Stimulated activated effector memory CD8-positive, alpha-beta T cell treated with anti-CD3 and anti-CD28 coated beads, Interleukin-12 subunit alpha, Interleukin-12 subunit beta, amount 100 ng/mL, for 72 hours (primary cell): ENCODE results near the gene SLC5A10.

Experiments
- ATAC-seq: fragments of 150-1000 bp; cut with Tn5 transposase; 2 replicates; pipeline ENCODE4 v1.10.0; 2021
- DNase-seq, 2 donors: peaks; one replicate each; pipeline ENCODE4 v3.0.0; 2021 to 2022; ENCODE audit warnings: low spot score in 2 of 2
- H3K27ac Mint-ChIP-seq: one replicate; pipeline ENCODE4 v1.8.0; 2022; ENCODE audit warnings: mild to moderate bottlenecking, mixed read lengths
- H3K36me3 Mint-ChIP-seq: one replicate; pipeline ENCODE4 v1.8.0; 2022; ENCODE audit warnings: mild to moderate bottlenecking, mixed read lengths
- H3K4me1 Mint-ChIP-seq: one replicate; pipeline ENCODE4 v1.8.0; 2022; ENCODE audit warnings: mixed read lengths
- H3K4me3 Mint-ChIP-seq: one replicate; pipeline ENCODE4 v1.8.0; 2022; ENCODE audit warnings: mild to moderate bottlenecking, mixed read lengths
- H3K9me3 Mint-ChIP-seq: one replicate; pipeline ENCODE4 v1.8.0; 2022; ENCODE audit warnings: mixed read lengths

SLC5A10 gene

DNA sequence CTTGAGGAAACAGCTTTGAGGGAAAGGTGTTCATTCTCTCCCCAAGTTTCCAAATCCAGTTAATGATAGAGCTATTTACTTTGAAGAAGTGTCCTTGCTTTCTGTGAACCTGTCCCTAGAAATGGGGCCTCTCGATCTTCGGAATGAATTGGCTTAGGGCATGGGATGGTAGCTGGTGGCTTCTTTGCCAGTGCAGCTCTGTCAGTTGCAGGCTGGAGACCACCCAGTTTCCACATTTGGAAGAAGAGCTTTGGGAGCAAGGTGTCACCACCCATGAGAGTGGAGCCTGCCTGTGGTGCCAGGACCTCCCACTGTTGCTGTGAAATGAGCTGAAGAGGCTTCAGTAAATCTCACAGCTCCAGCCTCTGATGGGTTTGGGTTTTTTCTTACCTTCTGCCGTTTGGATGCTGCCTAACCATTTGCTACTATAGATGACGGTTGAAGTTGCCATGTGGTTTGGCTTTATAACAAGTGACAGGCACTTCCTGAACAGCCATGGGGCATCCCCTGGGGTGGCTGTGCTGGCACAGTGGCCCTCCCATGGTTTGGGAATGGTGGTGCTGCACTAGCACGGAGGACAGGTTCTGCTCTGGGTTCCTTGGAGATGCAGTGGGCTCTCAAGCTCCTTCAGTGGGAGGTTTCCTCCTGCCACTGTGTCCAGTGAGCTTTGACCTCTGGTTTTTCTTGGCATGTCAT is 19.5 kb upstream of the SLC5A10 start:
- peak overlapping the region; percentile 45 for H3K27ac Mint-ChIP-seq
- ATAC-seq: peak; percentile 71
- DNase-seq: no peak
- peaks cover 20% of the 10 kb centered on the region for H3K4me1 Mint-ChIP-seq
- H3K36me3 Mint-ChIP-seq: peaks cover 52% of the 10 kb centered on the region
- H3K4me3 Mint-ChIP-seq: no peak overlapping the region
- H3K9me3 Mint-ChIP-seq: no peaks in the 10 kb centered on the region

DNA sequence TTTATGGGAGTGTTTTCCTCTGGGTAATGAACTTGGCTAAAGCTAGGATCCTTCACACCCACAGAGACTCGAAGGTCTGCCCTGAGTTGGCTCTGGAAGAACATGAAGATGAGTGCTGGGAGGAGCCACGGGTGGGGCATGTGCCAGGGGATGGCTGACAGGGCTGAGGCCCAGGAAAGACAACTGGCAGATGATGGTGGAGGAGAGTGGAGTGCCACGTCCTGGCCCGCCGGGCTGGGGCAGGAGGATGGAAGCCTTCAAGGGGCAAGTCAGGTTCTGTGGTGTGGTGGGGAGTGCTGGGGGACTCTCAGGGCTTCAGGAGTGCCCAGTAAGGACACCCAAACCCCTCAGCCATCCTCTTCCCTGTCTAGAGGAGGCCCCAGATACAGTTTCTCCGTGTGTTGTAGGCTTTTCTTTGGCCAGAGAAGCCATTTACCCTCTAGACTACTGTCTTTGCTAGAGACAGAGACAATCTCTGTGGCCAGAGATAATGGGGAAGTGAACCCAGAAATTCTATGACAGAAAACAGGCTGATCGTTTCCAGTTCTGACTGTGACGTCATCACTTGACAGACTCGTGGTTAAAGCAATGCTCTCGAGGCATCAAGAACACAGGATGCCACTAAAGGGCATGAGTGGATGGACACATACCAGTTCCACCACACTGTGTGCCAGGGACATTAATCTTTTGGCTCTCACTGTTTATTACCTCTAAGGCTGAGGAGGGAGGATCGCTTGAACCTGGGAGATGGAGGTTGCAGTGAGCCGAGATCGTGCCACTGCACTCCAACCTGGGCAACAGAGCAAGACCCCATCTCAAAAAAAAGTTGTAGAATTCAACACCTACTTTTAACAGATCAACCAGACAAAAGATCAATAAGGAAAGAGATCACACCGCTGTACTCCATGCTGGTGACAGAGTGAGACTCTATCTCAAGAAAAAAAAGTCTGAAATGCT is 18.6 kb upstream of the SLC5A10 start:
- Mint-ChIP-seq H3K27ac (peak overlapping the region; percentile 45), H3K4me1 (peaks cover 20% of the 10 kb centered on the region), H3K9me3 (no peaks in the 10 kb centered on the region), H3K4me3 (no peak overlapping the region), H3K36me3 (peaks cover 45% of the 10 kb centered on the region)
- ATAC-seq (peak; percentile 49), DNase-seq (no peak)

DNA sequence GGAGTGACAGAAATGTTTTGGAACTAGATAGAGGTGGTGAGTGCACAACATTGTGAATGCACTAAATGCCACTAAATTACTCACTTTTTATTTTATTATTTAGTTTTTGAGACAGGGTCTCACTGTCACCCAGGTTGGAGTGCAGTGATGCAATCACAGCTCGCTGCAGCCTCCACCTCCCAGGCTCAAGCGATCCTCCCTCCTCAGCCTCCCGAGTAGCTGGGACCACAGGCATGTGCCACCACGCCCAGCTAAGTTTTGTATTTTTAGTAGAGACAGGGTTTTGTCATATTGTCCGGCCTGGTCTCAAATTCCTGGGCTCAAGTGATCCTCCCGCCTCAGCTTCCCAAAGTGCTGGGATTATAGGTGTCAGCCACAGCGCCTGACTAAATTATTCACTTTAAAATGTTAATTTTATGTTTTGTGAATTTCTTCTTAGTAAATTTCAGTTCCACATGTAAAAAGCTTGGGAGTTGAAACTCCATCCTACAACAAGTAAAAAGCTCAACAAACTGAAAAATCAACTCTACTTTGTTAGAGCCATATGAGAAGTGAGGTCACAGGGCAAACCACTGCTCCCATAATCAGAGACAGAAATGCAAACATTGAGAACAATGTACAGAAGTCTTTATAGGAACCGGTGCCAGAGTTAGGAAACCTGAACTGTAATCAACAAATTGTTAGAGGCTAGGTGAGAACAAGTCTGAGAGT is 13.8 kb upstream of the SLC5A10 start:
- Mint-ChIP-seq H3K4me1 (peaks cover 8% of the 10 kb centered on the region), H3K4me3 (no peak overlapping the region), H3K27ac (no peak overlapping the region), H3K36me3 (no peaks in the 10 kb centered on the region), H3K9me3 (no peaks in the 10 kb centered on the region)
- no peak for ATAC-seq
- no peak for DNase-seq

DNA sequence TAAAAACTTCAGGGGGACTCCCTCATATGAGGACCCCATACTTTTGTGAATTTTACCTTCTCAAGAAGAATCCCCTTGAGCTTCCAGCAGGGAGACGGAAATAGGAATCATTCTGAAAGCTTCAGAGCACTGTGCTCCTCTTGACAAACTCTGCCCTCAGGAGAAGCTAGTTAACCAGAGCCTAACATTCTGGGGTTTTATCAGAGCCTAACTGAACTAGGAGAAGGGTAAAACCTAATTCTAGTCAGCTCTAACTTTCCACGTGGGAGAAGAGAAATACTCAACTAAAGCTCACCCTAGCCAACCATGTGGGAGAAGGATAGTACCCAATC is 13.3 kb upstream of the SLC5A10 start:
- DNase-seq (no peak), ATAC-seq (no peak)
- no peaks in the 10 kb centered on the region for H3K9me3 Mint-ChIP-seq
- H3K36me3 Mint-ChIP-seq: no peaks in the 10 kb centered on the region
- H3K4me1 Mint-ChIP-seq: peaks cover 3% of the 10 kb centered on the region
- no peak overlapping the region for H3K27ac Mint-ChIP-seq
- H3K4me3 Mint-ChIP-seq: no peak overlapping the region

DNA sequence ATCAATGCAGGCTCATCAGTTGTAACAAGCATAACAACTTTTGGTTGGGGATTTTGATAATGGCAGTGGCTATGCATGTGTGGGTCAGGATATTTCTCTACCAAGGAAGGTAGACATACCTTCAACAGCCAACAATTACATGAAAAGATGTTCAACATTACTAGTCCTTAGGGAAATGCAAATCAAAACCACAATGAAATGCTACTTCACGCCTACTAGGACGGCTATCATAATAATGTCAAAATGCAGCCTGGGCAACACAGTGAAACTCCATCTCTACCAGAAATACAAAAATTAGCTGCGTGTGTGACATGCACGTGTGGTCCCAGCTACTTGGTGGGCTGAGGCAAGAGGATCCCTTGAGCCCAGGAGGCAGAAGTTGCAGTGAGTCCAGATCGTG is 7.3 kb upstream of the SLC5A10 start:
- ATAC-seq: no peak
- Mint-ChIP-seq H3K9me3 (no peaks in the 10 kb centered on the region), H3K27ac (no peak overlapping the region)

DNA sequence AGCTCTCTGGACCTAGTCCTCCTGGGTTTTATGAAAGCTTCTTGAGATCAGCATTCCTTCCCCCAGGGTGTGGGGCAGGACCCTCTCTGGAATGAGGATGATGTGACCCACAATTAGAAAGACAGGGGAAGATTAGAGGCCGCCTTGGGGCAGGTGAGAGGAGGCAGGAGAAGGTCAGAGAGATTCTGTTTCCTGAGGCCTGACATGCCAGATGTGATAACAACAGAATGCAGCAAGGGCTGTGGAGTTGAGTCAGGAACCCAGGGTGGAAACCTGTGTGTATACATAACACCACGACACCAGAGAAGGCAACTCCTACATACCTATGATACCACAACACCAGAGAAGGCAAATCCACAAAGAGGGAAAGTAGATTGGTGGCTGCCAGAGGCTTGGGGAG is 5.4 kb upstream of the SLC5A10 start:
- DNase-seq (no peak), ATAC-seq (no peak)

More for the DNA sequence above, 7.3 kb upstream of the SLC5A10 start:
- Mint-ChIP-seq H3K4me1 (no peaks in the 10 kb centered on the region), H3K36me3 (no peaks in the 10 kb centered on the region), H3K4me3 (no peak overlapping the region)
- DNase-seq: no peak

DNA sequence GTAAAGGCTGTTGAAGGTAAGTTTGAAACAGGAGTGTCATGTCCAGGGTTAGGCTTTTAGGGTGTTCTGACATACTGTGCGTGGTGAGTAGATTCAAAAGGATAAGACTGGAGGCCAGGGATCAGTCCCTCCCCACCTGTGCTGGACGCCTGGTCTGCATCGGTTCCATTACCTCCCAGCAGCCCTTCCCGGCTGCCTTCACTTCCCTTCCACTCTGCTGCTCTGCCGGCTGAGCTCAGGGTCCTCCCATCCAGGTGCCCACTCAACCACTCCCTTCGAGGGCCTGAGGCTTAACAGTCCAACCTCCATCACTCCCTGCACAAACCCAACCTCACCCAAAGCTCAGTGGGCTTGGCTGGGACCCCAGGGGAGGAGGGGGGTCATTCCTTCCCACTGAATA is 4.1 kb upstream of the SLC5A10 start:
- no peaks in the 10 kb centered on the region for H3K4me1 Mint-ChIP-seq
- no peaks in the 10 kb centered on the region for H3K36me3 Mint-ChIP-seq
- H3K4me3 Mint-ChIP-seq: no peak overlapping the region
- no peak for ATAC-seq
- no peak overlapping the region for H3K27ac Mint-ChIP-seq
- no peak for DNase-seq
- no peaks in the 10 kb centered on the region for H3K9me3 Mint-ChIP-seq

More for the DNA sequence above, 5.4 kb upstream of the SLC5A10 start:
- no peaks in the 10 kb centered on the region for H3K36me3 Mint-ChIP-seq
- no peak overlapping the region for H3K27ac Mint-ChIP-seq
- H3K9me3 Mint-ChIP-seq: no peaks in the 10 kb centered on the region
- H3K4me3 Mint-ChIP-seq: no peak overlapping the region
- no peaks in the 10 kb centered on the region for H3K4me1 Mint-ChIP-seq

DNA sequence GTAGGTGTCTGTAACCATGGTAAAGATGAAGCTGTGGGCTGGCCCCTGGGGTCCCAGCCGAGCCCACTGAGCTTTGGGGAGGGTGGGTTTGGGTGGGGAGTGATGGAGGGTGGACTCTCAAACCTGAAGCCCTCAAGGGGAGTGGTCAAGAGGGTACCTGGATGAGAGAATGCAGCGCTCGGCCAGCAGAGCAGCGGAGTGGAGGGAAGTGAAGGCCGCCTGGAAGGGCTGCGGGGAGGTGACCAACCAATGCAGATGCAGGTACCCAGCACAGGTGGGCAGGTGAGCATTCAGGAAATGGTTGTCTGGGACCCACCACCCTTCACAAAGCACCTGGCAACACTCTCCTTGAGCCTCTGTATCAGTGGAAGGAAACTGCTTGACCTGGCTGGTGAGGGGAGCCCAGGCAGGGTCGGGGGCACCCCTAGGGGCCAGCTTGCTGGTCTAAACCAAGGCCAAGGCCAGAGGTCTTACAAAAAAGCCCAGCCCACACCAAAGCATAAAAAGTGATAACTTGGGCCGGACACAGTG is 3.4 kb upstream of the SLC5A10 start:
- no peaks in the 10 kb centered on the region for H3K36me3 Mint-ChIP-seq
- H3K27ac Mint-ChIP-seq: no peak overlapping the region
- no peak for DNase-seq
- no peaks in the 10 kb centered on the region for H3K4me1 Mint-ChIP-seq
- ATAC-seq: no peak
- H3K4me3 Mint-ChIP-seq: no peak overlapping the region
- no peaks in the 10 kb centered on the region for H3K9me3 Mint-ChIP-seq

DNA sequence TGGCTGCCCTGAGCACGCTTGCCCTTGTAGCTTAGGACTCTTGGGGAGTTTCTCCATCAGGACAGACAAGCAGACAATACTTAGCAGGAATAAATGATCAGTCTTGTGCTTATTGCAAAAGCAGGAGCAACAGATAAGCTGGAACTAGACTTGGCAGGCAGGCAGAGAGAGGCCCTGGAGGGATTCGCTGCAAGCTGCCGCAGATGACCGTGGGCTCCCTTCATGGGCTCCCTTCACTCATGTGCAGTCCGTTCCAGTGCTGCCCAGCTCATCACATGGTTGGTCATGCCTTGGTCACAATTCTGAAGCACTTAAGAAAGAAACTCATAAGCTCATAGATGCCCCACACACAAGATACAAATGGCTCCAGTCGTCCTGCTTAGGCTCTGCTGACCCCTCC is 2.4 kb upstream of the SLC5A10 start:
- ATAC-seq (no peak), DNase-seq (no peak)
- Mint-ChIP-seq H3K4me3 (no peak overlapping the region), H3K36me3 (no peaks in the 10 kb centered on the region), H3K27ac (no peak overlapping the region), H3K9me3 (no peaks in the 10 kb centered on the region), H3K4me1 (peaks cover 8% of the 10 kb centered on the region)

DNA sequence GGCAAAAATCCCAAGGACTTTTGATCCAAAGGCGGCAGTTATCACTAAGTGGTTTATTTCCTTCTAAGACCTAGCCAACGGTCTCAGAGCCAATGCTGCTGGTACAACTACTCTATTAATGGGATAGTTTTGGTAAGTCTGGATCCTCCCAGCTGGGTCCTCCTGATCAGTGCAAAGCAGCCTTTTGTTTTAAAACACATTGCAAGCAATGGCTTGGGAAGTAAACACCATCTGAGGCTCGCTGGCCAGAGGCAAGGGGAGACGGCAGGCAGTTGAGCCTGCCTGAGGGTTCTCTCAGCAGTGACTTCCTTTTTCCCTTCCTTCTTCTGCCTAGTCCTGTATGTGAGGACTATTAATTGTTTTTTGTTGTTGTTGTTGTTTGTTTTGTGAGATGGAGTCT is 1.6 kb upstream of the SLC5A10 start:
- Mint-ChIP-seq H3K9me3 (no peaks in the 10 kb centered on the region), H3K4me3 (no peak overlapping the region), H3K27ac (no peak overlapping the region), H3K36me3 (no peaks in the 10 kb centered on the region), H3K4me1 (peaks cover 13% of the 10 kb centered on the region)
- DNase-seq (no peak), ATAC-seq (no peak)

DNA sequence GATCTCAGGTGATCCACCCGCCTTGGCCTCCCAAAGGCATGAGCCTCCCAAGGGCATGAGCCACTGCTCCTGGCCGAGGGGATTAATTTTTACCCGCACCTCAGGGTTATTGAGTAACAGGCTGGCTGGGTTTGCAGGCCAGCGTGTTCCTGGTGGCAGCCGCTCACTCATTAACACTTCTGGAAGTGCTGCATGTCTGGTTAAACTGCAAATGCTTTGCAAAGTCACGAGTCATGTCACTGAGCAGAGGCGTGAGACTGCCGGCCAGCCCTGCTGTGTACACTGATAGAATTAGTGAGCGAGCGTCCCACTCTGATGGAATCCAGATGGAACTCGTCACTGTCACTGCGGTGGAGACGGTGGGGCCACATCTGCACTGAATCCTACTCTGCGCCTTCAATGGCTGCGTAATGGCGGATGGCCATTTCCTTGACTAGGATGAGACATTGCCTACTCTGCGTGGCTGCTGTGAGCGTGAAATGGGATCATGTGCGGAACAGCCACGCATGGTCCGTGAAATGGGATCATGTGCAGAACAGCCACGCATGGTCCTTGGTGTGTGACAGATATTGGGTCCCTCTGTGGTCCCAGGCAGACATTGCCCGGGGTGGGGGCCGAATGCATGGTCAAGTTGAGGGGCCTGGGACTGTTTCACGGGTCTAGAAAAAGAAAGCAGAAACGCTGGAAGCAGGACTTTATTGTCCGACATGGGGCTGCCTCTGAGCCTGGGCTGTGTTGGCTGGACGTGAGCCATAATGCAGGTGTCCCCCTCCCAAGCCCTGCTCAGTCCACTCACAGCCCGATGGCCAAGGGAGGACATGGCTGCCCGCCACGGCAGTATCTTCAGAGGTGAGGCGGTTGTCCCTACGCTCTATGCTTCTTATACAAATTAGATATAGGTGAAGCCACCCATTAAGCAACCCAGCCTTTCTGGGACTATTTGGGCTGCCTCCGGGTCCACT is 740 bp upstream of the SLC5A10 start:
- Mint-ChIP-seq H3K4me1 (peaks cover 17% of the 10 kb centered on the region), H3K9me3 (no peaks in the 10 kb centered on the region), H3K36me3 (no peaks in the 10 kb centered on the region), H3K27ac (no peak overlapping the region), H3K4me3 (no peak overlapping the region)
- DNase-seq: no peak
- no peak for ATAC-seq

DNA sequence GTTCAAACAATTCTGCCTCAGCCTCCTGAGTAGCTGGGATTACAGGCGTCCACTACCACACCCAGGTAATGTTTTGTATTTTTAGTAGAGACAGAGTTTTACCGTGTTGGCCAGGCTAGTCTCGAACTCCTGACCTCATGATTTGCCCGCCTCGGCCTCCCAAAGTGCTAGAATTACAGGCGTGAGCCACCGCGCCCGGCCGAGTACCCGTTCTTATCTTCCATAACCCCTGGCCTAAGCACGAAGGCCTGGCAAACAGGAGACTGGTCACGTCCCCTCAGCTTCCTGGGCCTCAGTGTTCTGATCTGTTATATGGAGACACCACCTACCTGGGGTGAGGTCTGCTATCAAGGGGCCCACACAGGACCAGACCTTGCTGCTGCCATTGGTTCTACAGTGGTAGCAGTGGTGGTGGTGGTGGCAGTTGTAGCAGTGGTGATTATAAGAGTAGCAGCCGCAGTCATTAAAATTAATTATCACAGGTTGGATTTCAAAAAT is 1.3 kb downstream of the SLC5A10 start:
- Mint-ChIP-seq H3K4me1 (peaks cover 17% of the 10 kb centered on the region), H3K36me3 (no peaks in the 10 kb centered on the region), H3K4me3 (no peak overlapping the region)

DNA sequence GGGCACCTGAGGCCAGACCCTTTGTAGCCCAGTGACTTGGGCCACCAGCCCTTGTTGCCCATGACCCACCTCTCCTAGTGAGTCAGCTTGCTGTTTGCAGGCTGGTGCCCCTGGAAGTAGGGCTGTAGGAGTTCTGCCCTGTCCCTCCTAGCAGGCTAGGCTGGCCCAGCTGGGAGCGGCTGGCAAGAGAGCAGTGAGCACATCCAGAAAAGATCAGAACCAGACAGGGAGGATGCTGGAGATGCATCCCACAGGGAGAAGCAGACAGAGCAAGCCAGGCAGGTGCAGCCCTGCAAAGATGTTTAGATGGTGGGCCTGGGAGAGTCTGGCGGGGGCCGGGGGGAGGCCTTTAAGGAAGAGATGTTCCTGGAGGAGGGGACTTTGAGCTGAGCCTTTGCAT is 2.4 kb downstream of the SLC5A10 start:
- H3K36me3 Mint-ChIP-seq: no peaks in the 10 kb centered on the region
- ATAC-seq: no peak
- no peak overlapping the region for H3K4me3 Mint-ChIP-seq
- no peak for DNase-seq
- H3K9me3 Mint-ChIP-seq: no peaks in the 10 kb centered on the region
- peak overlapping the region; percentile 67 for H3K27ac Mint-ChIP-seq
- peaks cover 17% of the 10 kb centered on the region for H3K4me1 Mint-ChIP-seq

More for the DNA sequence above, 1.3 kb downstream of the SLC5A10 start:
- no peaks in the 10 kb centered on the region for H3K9me3 Mint-ChIP-seq
- DNase-seq (no peak), ATAC-seq (no peak)
- H3K27ac Mint-ChIP-seq: peak overlapping the region; percentile 50

DNA sequence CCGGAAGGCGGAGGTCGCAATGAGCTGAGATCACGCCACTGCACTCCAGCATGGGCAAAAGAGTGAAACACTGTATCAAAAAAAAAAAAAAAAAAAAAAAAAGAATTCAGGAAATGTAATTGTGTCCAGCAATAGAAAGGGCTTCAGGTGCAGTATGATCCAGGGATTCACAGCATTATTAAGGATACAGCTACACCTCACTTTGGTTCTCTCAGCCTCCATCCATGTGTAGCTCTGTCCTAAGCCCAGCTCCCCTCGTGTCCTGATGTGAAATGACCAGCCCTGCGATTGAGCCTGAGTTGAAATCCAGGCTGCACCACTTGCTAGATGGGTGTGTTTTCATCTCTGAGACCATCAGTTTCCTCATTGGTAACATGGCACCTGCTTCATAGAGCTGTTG is 3.0 kb downstream of the SLC5A10 start:
- no peaks in the 10 kb centered on the region for H3K9me3 Mint-ChIP-seq
- H3K4me1 Mint-ChIP-seq: peaks cover 17% of the 10 kb centered on the region
- DNase-seq: no peak
- no peaks in the 10 kb centered on the region for H3K36me3 Mint-ChIP-seq
- no peak for ATAC-seq
- H3K27ac Mint-ChIP-seq: peak overlapping the region; percentile 86
- peak overlapping the region; percentile 19 for H3K4me3 Mint-ChIP-seq
